Measurements from ENCODE around the gene ABCA4. TPM values are rescaled to one million over a fixed set of nuclear protein-coding genes. Genes with fewer than 3 reads are reported as not detected.

The ABCA4 gene
- total RNA-seq, 4 donors from 2014 or later: 2.1 to 7.5 (median 5.0) TPM

GRCh38 chr1:94042388-94042787 is 78.6 kb downstream of the ABCA4 start:
- TF ChIP-seq CTCF (IDR thresholded peaks at IDR 0.05) (no peak), POLR2A (IDR thresholded peaks at IDR 0.05) (no peak)
- peaks cover 0 to 4% (median 0%) of the 10 kb centered on the region in 4 donors for H3K4me1 ChIP-seq
- H3K27ac ChIP-seq: no peak overlapping the region
- H3K9me3 ChIP-seq: no peaks in the 10 kb centered on the region
- H3K27me3 ChIP-seq: no peaks in the 10 kb centered on the region
- no peak for DNase-seq
- H3K4me3 ChIP-seq: no peak overlapping the region
- H3K36me3 ChIP-seq: no peaks in the 10 kb centered on the region

GRCh38 chr1:94039871-94040569 is 80.9 kb downstream of the ABCA4 start:
- no peaks in the 10 kb centered on the region for H3K4me1 ChIP-seq
- no peaks in the 10 kb centered on the region for H3K9me3 ChIP-seq
- DNase-seq: no peak
- no peak overlapping the region for H3K27ac ChIP-seq
- TF ChIP-seq POLR2A (IDR thresholded peaks at IDR 0.05) (no peak), CTCF (IDR thresholded peaks at IDR 0.05) (no peak)
- no peaks in the 10 kb centered on the region for H3K36me3 ChIP-seq
- no peaks in the 10 kb centered on the region for H3K27me3 ChIP-seq
- H3K4me3 ChIP-seq: no peak overlapping the region

GRCh38 chr1:94039514-94039870 is 81.5 kb downstream of the ABCA4 start:
- TF ChIP-seq POLR2A (IDR thresholded peaks at IDR 0.05) (no peak), CTCF (IDR thresholded peaks at IDR 0.05) (peak in 5 of 6 experiments; percentile 33 to 70 (median 63))
- Histone ChIP-seq H3K27me3 (no peaks in the 10 kb centered on the region), H3K36me3 (no peaks in the 10 kb centered on the region), H3K27ac (no peak overlapping the region), H3K9me3 (no peaks in the 10 kb centered on the region), H3K4me3 (no peak overlapping the region), H3K4me1 (no peaks in the 10 kb centered on the region)
- peak; percentile 38 to 83 (median 75) for DNase-seq

- Histone ChIP-seq H3K9me3 (no peaks in the 10 kb centered on the region), H3K27ac (no peak overlapping the region), H3K4me1 (no peaks in the 10 kb centered on the region), H3K4me3 (no peak overlapping the region), H3K27me3 (no peaks in the 10 kb centered on the region), H3K36me3 (no peaks in the 10 kb centered on the region)
- no peak for DNase-seq
- no peak for TF ChIP-seq CTCF (IDR thresholded peaks at IDR 0.05)
- TF ChIP-seq POLR2A (IDR thresholded peaks at IDR 0.05): no peak
Measured at GRCh38 chr1:94038511-94038910, 82.4 kb downstream of the ABCA4 start.

GRCh38 chr1:94037392-94038229 is 83.3 kb downstream of the ABCA4 start:
- no peaks in the 10 kb centered on the region for H3K36me3 ChIP-seq
- no peaks in the 10 kb centered on the region for H3K27me3 ChIP-seq
- no peaks in the 10 kb centered on the region for H3K9me3 ChIP-seq
- no peak overlapping the region for H3K4me3 ChIP-seq
- H3K4me1 ChIP-seq: no peaks in the 10 kb centered on the region
- DNase-seq: no peak
- H3K27ac ChIP-seq: no peak overlapping the region
- no peak for TF ChIP-seq CTCF (IDR thresholded peaks at IDR 0.05)
- no peak for TF ChIP-seq POLR2A (IDR thresholded peaks at IDR 0.05)

Measured in Peyer's patch (tissue), 4 donors.